ENCODE results near the gene RTN1.

RTN1 gene

DNA sequence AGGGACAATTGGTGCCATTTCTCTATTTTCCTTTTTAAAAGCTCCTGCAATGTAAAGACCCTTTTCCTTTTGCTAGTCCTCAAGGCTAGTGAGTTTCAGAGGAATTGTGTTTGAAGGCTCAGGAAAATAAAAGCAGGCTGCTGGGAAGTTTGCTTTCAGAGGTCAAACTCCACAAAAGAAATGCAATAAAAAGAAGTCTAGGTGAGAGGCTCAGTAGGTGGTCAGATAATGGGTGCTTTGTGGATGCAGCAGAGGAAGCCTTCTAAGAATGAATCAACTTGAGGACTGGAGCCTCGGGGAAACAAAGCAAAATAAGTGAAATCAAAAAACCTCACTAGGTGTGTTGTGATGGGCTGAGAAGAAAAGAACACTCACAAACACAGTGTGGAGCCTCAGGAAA is 304.3 kb downstream of the RTN1 start:
- H3K4me3 ChIP-seq (ENCODE audit: low read depth, low read length), result no peak overlapping the region
- no peak for DNase-seq (ENCODE audit: low read depth)
- TF ChIP-seq CTCF (IDR thresholded peaks at IDR 0.05; ENCODE audit: control insufficient read depth, extremely low read depth, insufficient read depth), result no peak

DNA sequence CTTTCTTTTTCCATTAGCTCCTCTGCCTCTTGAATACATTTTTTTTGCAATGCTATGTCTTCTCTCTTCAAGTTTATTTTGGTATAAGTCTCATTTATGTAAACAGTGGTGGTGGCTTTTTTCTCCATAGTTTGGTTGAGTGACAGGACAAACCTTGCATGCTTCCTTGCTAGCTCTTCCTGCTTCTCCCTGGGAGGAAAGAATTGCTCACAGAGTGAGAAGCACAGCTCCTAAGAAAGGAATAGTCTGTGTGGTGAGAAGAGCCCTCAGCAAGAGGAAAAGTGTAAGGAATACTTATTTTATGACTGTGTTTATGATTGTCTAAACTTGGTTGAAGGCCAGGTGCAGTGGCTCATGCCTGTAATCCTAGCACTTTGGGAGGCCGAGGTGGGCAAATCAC is 305.5 kb downstream of the RTN1 start:
- TF ChIP-seq CTCF (IDR thresholded peaks at IDR 0.05; ENCODE audit: control insufficient read depth, extremely low read depth, insufficient read depth), result no peak
- no peak for DNase-seq (ENCODE audit: low read depth)
- H3K4me3 ChIP-seq (ENCODE audit: low read depth, low read length), result no peak overlapping the region

DNA sequence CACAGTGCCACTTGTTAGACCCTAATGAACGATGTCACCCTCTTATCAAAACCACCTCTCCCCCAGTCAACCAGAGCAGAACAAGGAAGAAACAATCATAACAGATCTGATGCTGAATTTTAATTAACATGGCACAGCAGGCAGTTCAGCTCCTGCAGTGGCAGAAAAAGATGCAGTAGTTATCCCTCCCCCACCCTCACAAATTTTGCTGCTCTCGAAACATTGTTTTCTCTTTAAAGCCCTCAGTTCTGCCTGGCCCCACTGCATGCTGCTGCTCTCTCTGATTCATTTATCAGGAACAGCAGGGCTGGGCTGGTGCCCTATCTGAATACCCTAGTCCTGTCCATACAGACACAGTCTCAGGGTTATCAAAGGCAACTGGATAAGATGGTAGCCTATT is 306.2 kb downstream of the RTN1 start:
- H3K4me3 ChIP-seq (ENCODE audit: low read depth, low read length), result no peak overlapping the region
- DNase-seq (ENCODE audit: low read depth), result no peak
- TF ChIP-seq CTCF (IDR thresholded peaks at IDR 0.05; ENCODE audit: control insufficient read depth, extremely low read depth, insufficient read depth), result no peak

- no peak for DNase-seq (ENCODE audit: low read depth)
- TF ChIP-seq CTCF (IDR thresholded peaks at IDR 0.05; ENCODE audit: control insufficient read depth, extremely low read depth, insufficient read depth), result no peak
- H3K4me3 ChIP-seq (ENCODE audit: low read depth, low read length), result no peak overlapping the region
Measured at GRCh38 chr14:59547310-59547709, 323.3 kb downstream of the RTN1 start.

All from LNCaP clone FGC (cell line).